HEK293T (cell line): ENCODE data around the gene GRIP1.

Experiments
- ELF4 ChIP-seq: fragments of 450-650 bp; IDR thresholded peaks from 2 replicates; pipeline ENCODE4 v1.6.1; 2017; ENCODE audit warnings: antibody characterized with exemption
- LEF1 ChIP-seq: fragments of 450-650 bp; IDR thresholded peaks from 2 replicates; pipeline ENCODE4 v1.6.1; 2017; ENCODE audit warnings: mild to moderate bottlenecking, borderline replicate concordance
- NFRKB ChIP-seq: fragments of 450-650 bp; IDR thresholded peaks from 2 replicates; pipeline ENCODE4 v1.6.1; 2016; ENCODE audit warnings: mild to moderate bottlenecking, moderate library complexity

GRCh38 chr12:66713984-66714383 is 35.1 kb upstream of the GRIP1 start:
- TF ChIP-seq ELF4 = no peak
- TF ChIP-seq NFRKB = no peak
- no peak for TF ChIP-seq LEF1
